WTC11 (cell line): ENCODE measurements around the gene PA2G4. TPM values are rescaled to one million over a fixed set of nuclear protein-coding genes. Genes with fewer than 3 reads are reported as not detected.

Source experiments
- ATAC-seq: fragments of 200-7000 bp; cut with Tn5 transposase; 2 replicates; pipeline ENCODE4 v1.10.0; 2021; ENCODE audit warnings: mild to moderate bottlenecking, moderate library complexity
- CTCF ChIA-PET: fragments of 300-600 bp; sonication (Branson Sonifier 250); formaldehyde crosslinking; loops from one replicate; lab custom pipeline; 2021; ENCODE audit warnings: antibody characterized with exemption; lab: Charles Lee
- POLR2A ChIA-PET: fragments of 350-600 bp; sonication (Branson Sonifier 250); formaldehyde crosslinking; loops from one replicate; lab custom pipeline; 2021; ENCODE audit warnings: antibody characterized with exemption; lab: Charles Lee
- DNase-seq: peaks from one replicate; pipeline ENCODE4 v3.0.0; 2021; ENCODE audit warnings: low spot score
- H3K27ac Mint-ChIP-seq: 2 replicates; pipeline ENCODE4 v1.8.0; 2021; ENCODE audit warnings: mixed read lengths
- H3K27me3 Mint-ChIP-seq: 2 replicates; pipeline ENCODE4 v1.8.0; 2021; ENCODE audit warnings: low read depth, mild to moderate bottlenecking, moderate library complexity, mixed read lengths
- H3K36me3 Mint-ChIP-seq: 2 replicates; pipeline ENCODE4 v1.8.0; 2021; ENCODE audit warnings: mixed read lengths
- H3K4me1 Mint-ChIP-seq: 2 replicates; pipeline ENCODE4 v1.8.0; 2022; ENCODE audit warnings: mixed read lengths
- H3K4me3 Mint-ChIP-seq: 2 replicates; pipeline ENCODE4 v1.8.0; 2021; ENCODE audit warnings: mild to moderate bottlenecking, moderate library complexity, mixed read lengths
- H3K9me3 Mint-ChIP-seq: 2 replicates; pipeline ENCODE4 v1.8.0; 2021; ENCODE audit warnings: mixed read lengths
- ATF1 ChIP-seq: sonication (generic); formaldehyde crosslinking; IDR thresholded peaks from 2 replicates; pipeline ENCODE4 v1.8.1; 2023; ENCODE audit warnings: mild to moderate bottlenecking, moderate library complexity, missing genetic modification reagents
- ATF6 ChIP-seq: sonication (generic); formaldehyde crosslinking; IDR thresholded peaks from 2 replicates; pipeline ENCODE4 v1.8.1; 2023; ENCODE audit warnings: mild to moderate bottlenecking, missing genetic modification reagents
- CTCF ChIP-seq: fragments of 200-600 bp; IDR thresholded peaks from 2 replicates; pipeline ENCODE4 v1.8.0; 2022; ENCODE audit warnings: antibody characterized with exemption
- ETV6 ChIP-seq: sonication (generic); formaldehyde crosslinking; IDR thresholded peaks from 2 replicates; pipeline ENCODE4 v1.8.1; 2022; ENCODE audit warnings: mild to moderate bottlenecking, missing genetic modification reagents
- GRHL2 ChIP-seq: fragments of 250-450 bp; sonication (Bioruptor Pico); IDR thresholded peaks from 2 replicates; pipeline ENCODE4 v1.8.0; 2022; ENCODE audit warnings: mild to moderate bottlenecking, moderate library complexity; ENCODE audit not compliant: insufficient replicate concordance, severe bottlenecking
- GTF2I ChIP-seq: fragments of 250-450 bp; sonication (Bioruptor Pico); conservative IDR thresholded peaks from 2 replicates; pipeline ENCODE4 v1.4.0; 2021; ENCODE audit warnings: mild to moderate bottlenecking
- HMGA2 ChIP-seq: fragments of 250-450 bp; sonication (Bioruptor Pico); IDR thresholded peaks from 2 replicates; pipeline ENCODE4 v1.4.0; 2021; ENCODE audit warnings: mild to moderate bottlenecking, moderate library complexity
- IRF1 ChIP-seq: sonication (generic); formaldehyde crosslinking; IDR thresholded peaks from 2 replicates; pipeline ENCODE4 v1.8.0; 2023; ENCODE audit warnings: missing genetic modification reagents
- JUN ChIP-seq: sonication (generic); formaldehyde crosslinking; IDR thresholded peaks from 2 replicates; pipeline ENCODE4 v1.8.0; 2023; ENCODE audit warnings: mild to moderate bottlenecking, missing genetic modification reagents
- KAT7 ChIP-seq: sonication (generic); formaldehyde crosslinking; IDR thresholded peaks from 2 replicates; pipeline ENCODE4 v1.8.1; 2023; ENCODE audit warnings: missing genetic modification reagents, mild to moderate bottlenecking, borderline replicate concordance
- NR3C1 ChIP-seq: sonication (generic); formaldehyde crosslinking; conservative IDR thresholded peaks from 2 replicates; pipeline ENCODE4 v1.8.1; 2023; ENCODE audit warnings: low read depth, mild to moderate bottlenecking, missing genetic modification reagents
- SMAD3 ChIP-seq: sonication (generic); formaldehyde crosslinking; IDR thresholded peaks from 2 replicates; pipeline ENCODE4 v1.8.0; 2022; ENCODE audit warnings: missing genetic modification reagents, mild to moderate bottlenecking, borderline replicate concordance
- SMAD4 ChIP-seq: sonication (generic); formaldehyde crosslinking; IDR thresholded peaks from 2 replicates; pipeline ENCODE4 v1.8.0; 2022; ENCODE audit warnings: mild to moderate bottlenecking, missing genetic modification reagents
- TEAD1 ChIP-seq: sonication (generic); formaldehyde crosslinking; IDR thresholded peaks from 2 replicates; pipeline ENCODE4 v1.8.0; 2022; ENCODE audit warnings: mild to moderate bottlenecking, missing genetic modification reagents
- USF2 ChIP-seq: sonication (generic); formaldehyde crosslinking; IDR thresholded peaks from 2 replicates; pipeline ENCODE4 v1.8.1; 2023; ENCODE audit warnings: mild to moderate bottlenecking, missing genetic modification reagents, moderate library complexity
- ZBTB21 ChIP-seq: sonication (generic); formaldehyde crosslinking; IDR thresholded peaks from 2 replicates; pipeline ENCODE4 v1.8.1; 2023; ENCODE audit warnings: mild to moderate bottlenecking, missing genetic modification reagents, borderline replicate concordance
- ZNF138 ChIP-seq: sonication (generic); formaldehyde crosslinking; conservative IDR thresholded peaks from 2 replicates; pipeline ENCODE4 v1.8.1; 2022; ENCODE audit warnings: mild to moderate bottlenecking, moderate library complexity, missing genetic modification reagents
- ZNF317 ChIP-seq: sonication (generic); formaldehyde crosslinking; IDR thresholded peaks from 2 replicates; pipeline ENCODE4 v1.8.1; 2023; ENCODE audit warnings: low read depth, mild to moderate bottlenecking, moderate library complexity, missing genetic modification reagents, borderline replicate concordance
- total RNA-seq: library from RNA; stranded (reverse); gene quantifications from 3 replicates; pipeline ENCODE4 v1.2.3, GENCODE V29; 2021
- TF ChIP-seq, protein P1 (sequence below): fragments of 250-450 bp; sonication (Bioruptor Pico); IDR thresholded peaks from 2 replicates; pipeline ENCODE4 v1.9.0; 2021; ENCODE audit warnings: moderate library complexity, mild to moderate bottlenecking, inconsistent platforms, borderline replicate concordance
- TF ChIP-seq, protein P2 (sequence below): sonication (generic); formaldehyde crosslinking; IDR thresholded peaks from 2 replicates; pipeline ENCODE4 v1.8.1; 2022; ENCODE audit warnings: missing genetic modification reagents, borderline replicate concordance
- TF ChIP-seq, protein P3 (sequence below): sonication (generic); formaldehyde crosslinking; IDR thresholded peaks from 2 replicates; pipeline ENCODE4 v1.8.1; 2022; ENCODE audit warnings: mild to moderate bottlenecking, missing genetic modification reagents, moderate library complexity, borderline replicate concordance
- TF ChIP-seq, protein P4 (sequence below): sonication (generic); formaldehyde crosslinking; IDR thresholded peaks from 2 replicates; pipeline ENCODE4 v1.8.0; 2022; ENCODE audit warnings: mild to moderate bottlenecking, missing genetic modification reagents
- TF ChIP-seq, protein P5 (sequence below): sonication (generic); formaldehyde crosslinking; IDR thresholded peaks from 2 replicates; pipeline ENCODE4 v1.8.0; 2022; ENCODE audit warnings: mild to moderate bottlenecking, missing genetic modification reagents

Gene PA2G4
- total RNA-seq, 1 experiment from 2014 or later: 249 TPM

GRCh38 chr12:56098592-56098991, 5.8 kb upstream of the PA2G4 start:
- Mint-ChIP-seq H3K27ac (no peak overlapping the region), H3K4me3 (no peak overlapping the region), H3K36me3 (peaks cover 75% of the 10 kb centered on the region), H3K9me3 (no peaks in the 10 kb centered on the region), H3K4me1 (peaks cover 8% of the 10 kb centered on the region), H3K27me3 (no peaks in the 10 kb centered on the region)
- ATAC-seq (no peak), DNase-seq (no peak)
- POLR2A ChIA-PET: interaction anchor here (0.7 kb wide), 1 partner anchor 53 kb away, joined by 5 read pairs; no protein-coding TSS in a partner anchor
- CTCF ChIA-PET: interaction anchor here (1.5 kb wide), 1 partner anchor 13 kb away, joined by 3 read pairs; no protein-coding TSS in a partner anchor
- TF ChIP-seq KAT7 (CRISPR knock-in tag) (no peak), TEAD1 (no peak), SMAD3 (CRISPR knock-in tag) (no peak), HMGA2 (CRISPR knock-in tag) (no peak), NR3C1 (CRISPR knock-in tag) (no peak), ATF6 (CRISPR knock-in tag) (no peak)
- TF ChIP-seq, protein P1, sequence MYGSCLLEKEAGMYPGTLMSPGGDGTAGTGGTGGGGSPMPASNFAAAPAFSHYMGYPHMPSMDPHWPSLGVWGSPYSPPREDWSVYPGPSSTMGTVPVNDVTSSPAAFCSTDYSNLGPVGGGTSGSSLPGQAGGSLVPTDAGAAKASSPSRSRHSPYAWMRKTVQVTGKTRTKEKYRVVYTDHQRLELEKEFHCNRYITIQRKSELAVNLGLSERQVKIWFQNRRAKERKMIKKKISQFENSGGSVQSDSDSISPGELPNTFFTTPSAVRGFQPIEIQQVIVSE (CRISPR knock-in tag): no peak
- TF ChIP-seq, protein P2, sequence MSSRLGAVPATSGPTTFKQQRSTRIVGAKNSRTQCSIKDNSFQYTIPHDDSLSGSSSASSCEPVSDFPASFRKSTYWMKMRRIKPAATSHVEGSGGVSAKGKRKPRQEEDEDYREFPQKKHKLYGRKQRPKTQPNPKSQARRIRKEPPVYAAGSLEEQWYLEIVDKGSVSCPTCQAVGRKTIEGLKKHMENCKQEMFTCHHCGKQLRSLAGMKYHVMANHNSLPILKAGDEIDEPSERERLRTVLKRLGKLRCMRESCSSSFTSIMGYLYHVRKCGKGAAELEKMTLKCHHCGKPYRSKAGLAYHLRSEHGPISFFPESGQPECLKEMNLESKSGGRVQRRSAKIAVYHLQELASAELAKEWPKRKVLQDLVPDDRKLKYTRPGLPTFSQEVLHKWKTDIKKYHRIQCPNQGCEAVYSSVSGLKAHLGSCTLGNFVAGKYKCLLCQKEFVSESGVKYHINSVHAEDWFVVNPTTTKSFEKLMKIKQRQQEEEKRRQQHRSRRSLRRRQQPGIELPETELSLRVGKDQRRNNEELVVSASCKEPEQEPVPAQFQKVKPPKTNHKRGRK (CRISPR knock-in tag): no peak
- TF ChIP-seq, protein P3, sequence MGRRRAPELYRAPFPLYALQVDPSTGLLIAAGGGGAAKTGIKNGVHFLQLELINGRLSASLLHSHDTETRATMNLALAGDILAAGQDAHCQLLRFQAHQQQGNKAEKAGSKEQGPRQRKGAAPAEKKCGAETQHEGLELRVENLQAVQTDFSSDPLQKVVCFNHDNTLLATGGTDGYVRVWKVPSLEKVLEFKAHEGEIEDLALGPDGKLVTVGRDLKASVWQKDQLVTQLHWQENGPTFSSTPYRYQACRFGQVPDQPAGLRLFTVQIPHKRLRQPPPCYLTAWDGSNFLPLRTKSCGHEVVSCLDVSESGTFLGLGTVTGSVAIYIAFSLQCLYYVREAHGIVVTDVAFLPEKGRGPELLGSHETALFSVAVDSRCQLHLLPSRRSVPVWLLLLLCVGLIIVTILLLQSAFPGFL (CRISPR knock-in tag): no peak

GRCh38 chr12:56099787-56100186, 4.6 kb upstream of the PA2G4 start:
- peaks cover 69% of the 10 kb centered on the region for H3K36me3 Mint-ChIP-seq

More at GRCh38 chr12:56099787-56100186, 4.6 kb upstream of the PA2G4 start:
- no peak overlapping the region for H3K27ac Mint-ChIP-seq
- H3K4me3 Mint-ChIP-seq: no peak overlapping the region
- ATAC-seq: no peak
- TF ChIP-seq, protein P4, sequence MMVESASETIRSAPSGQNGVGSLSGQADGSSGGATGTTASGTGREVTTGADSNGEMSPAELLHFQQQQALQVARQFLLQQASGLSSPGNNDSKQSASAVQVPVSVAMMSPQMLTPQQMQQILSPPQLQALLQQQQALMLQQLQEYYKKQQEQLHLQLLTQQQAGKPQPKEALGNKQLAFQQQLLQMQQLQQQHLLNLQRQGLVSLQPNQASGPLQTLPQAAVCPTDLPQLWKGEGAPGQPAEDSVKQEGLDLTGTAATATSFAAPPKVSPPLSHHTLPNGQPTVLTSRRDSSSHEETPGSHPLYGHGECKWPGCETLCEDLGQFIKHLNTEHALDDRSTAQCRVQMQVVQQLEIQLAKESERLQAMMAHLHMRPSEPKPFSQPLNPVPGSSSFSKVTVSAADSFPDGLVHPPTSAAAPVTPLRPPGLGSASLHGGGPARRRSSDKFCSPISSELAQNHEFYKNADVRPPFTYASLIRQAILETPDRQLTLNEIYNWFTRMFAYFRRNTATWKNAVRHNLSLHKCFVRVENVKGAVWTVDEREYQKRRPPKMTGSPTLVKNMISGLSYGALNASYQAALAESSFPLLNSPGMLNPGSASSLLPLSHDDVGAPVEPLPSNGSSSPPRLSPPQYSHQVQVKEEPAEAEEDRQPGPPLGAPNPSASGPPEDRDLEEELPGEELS: no peak
- TF ChIP-seq ATF1 (CRISPR knock-in tag) (no peak), CTCF (no peak), IRF1 (CRISPR knock-in tag) (no peak), GTF2I (no peak), GRHL2 (CRISPR knock-in tag) (no peak), ZNF138 (CRISPR knock-in tag) (no peak), JUN (CRISPR knock-in tag) (no peak), ZNF317 (CRISPR knock-in tag) (no peak), USF2 (CRISPR knock-in tag) (no peak), ETV6 (CRISPR knock-in tag) (no peak), NR3C1 (CRISPR knock-in tag) (no peak), ZBTB21 (CRISPR knock-in tag) (no peak), SMAD4 (CRISPR knock-in tag) (no peak)
- TF ChIP-seq, protein P5, sequence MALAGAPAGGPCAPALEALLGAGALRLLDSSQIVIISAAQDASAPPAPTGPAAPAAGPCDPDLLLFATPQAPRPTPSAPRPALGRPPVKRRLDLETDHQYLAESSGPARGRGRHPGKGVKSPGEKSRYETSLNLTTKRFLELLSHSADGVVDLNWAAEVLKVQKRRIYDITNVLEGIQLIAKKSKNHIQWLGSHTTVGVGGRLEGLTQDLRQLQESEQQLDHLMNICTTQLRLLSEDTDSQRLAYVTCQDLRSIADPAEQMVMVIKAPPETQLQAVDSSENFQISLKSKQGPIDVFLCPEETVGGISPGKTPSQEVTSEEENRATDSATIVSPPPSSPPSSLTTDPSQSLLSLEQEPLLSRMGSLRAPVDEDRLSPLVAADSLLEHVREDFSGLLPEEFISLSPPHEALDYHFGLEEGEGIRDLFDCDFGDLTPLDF (CRISPR knock-in tag): no peak
- TF ChIP-seq, all 79 proteins: peak for 0
- DNase-seq: no peak
- Mint-ChIP-seq H3K4me1 (peaks cover 8% of the 10 kb centered on the region), H3K27me3 (no peaks in the 10 kb centered on the region), H3K9me3 (no peaks in the 10 kb centered on the region)
- CTCF ChIA-PET: interaction anchor here (1.5 kb wide), 1 partner anchor 14 kb away, joined by 3 read pairs; no protein-coding TSS in a partner anchor
- POLR2A ChIA-PET: no interaction called here
